Stimulated activated CD4-positive, alpha-beta T cell treated with anti-CD3 and anti-CD28 coated beads, Interleukin-1b, Interleukin-23, amount 100 ng/mL, for 24 hours (primary cell): ENCODE data around the gene PRTN3.
"Not testable (repeated sequence)": the region's sequence is repeated elsewhere in the genome, so short reads cannot be mapped to it uniquely, and the experiment has no call there.

Source experiments
- DNase-seq, 4 experiments: peaks; one replicate each; pipeline ENCODE4 v3.0.0-alpha.2; 2020; ENCODE audit warnings: low read depth in 4 of 4, low spot score in 1 of 4

Gene PRTN3

GRCh38 chr19:862581-863314 lies 21.9 kb downstream of the PRTN3 start:
- DNase-seq, result peak; percentile 40 to 69 (median 60)

- no peak for DNase-seq
These were observed 22.5 kb downstream of the PRTN3 start for GRCh38 chr19:863315-863620.

- no peak for DNase-seq
These were observed 26.0 kb downstream of the PRTN3 start for GRCh38 chr19:866769-867300.

GRCh38 chr19:867301-867793 lies 26.5 kb downstream of the PRTN3 start:
- DNase-seq, result no peak

- no peak for DNase-seq
These were observed 27.2 kb downstream of the PRTN3 start for GRCh38 chr19:867855-868457.

GRCh38 chr19:868458-869244 lies 27.9 kb downstream of the PRTN3 start:
- DNase-seq, result no peak

- no peak for DNase-seq
These were observed 28.7 kb downstream of the PRTN3 start for GRCh38 chr19:869245-870177.

GRCh38 chr19:870314-870713 lies 29.5 kb downstream of the PRTN3 start:
- no peak for DNase-seq

GRCh38 chr19:870963-871401 lies 30.2 kb downstream of the PRTN3 start:
- no peak for DNase-seq

GRCh38 chr19:871446-872265 lies 30.9 kb downstream of the PRTN3 start:
- DNase-seq, result no peak

- DNase-seq, result peak; percentile 38 to 76 (median 50)
These were observed 31.6 kb downstream of the PRTN3 start for GRCh38 chr19:872266-872951.

- peak in 3 of 4 experiments; percentile 23 to 48 (median 23) for DNase-seq
These were observed 32.3 kb downstream of the PRTN3 start for GRCh38 chr19:873084-873483.

GRCh38 chr19:873561-874041 lies 32.8 kb downstream of the PRTN3 start:
- DNase-seq, result no peak

GRCh38 chr19:875265-875879 lies 34.6 kb downstream of the PRTN3 start:
- no peak for DNase-seq

GRCh38 chr19:876089-876488 lies 35.3 kb downstream of the PRTN3 start:
- no peak for DNase-seq

- no peak for DNase-seq
These were observed 36.0 kb downstream of the PRTN3 start for GRCh38 chr19:876780-877314.

- DNase-seq, result not testable (repeated sequence)
These were observed 37.3 kb downstream of the PRTN3 start for GRCh38 chr19:877992-878660.
